ENCODE data around the gene SLC5A10.

SLC5A10 gene

DNA sequence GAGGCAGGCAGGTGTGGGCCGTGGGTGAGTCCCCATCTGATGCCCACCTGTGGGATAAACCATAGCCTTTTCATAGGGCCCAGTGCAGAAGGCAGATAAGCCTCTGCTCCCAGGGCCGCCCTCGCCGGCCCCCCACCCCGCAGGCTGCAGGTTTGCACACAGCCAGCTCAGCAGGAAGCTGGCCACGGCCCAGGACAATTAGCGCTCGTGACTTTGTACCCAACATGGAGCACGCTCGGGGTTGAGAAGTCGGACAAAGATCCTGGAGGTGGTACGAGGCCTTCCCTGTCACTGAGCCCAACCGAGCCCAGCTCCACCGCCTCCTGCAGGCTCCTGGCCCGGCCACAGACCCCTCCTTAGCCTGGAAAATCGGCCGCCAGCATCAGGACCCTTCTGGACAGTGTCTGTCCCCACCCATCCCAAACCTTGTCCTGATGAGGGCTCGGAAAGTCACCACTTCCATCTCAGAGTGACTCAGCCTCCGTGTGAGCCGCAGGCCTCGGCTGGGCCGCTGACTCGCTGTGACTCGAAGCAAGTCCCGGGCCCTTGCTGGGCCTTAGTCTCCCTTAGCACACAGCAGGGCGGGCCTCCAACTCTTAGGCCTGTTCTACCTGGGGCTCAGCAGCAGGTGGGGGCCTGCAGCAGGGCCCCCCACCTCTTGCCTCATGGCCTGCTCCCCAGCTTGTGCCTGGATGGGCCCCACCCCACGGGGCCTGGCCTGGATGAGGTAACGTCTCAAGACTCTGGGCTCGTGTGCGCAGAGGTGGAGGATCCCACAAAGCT is 29.9 kb downstream of the SLC5A10 start:
- TF ChIP-seq, protein P1, sequence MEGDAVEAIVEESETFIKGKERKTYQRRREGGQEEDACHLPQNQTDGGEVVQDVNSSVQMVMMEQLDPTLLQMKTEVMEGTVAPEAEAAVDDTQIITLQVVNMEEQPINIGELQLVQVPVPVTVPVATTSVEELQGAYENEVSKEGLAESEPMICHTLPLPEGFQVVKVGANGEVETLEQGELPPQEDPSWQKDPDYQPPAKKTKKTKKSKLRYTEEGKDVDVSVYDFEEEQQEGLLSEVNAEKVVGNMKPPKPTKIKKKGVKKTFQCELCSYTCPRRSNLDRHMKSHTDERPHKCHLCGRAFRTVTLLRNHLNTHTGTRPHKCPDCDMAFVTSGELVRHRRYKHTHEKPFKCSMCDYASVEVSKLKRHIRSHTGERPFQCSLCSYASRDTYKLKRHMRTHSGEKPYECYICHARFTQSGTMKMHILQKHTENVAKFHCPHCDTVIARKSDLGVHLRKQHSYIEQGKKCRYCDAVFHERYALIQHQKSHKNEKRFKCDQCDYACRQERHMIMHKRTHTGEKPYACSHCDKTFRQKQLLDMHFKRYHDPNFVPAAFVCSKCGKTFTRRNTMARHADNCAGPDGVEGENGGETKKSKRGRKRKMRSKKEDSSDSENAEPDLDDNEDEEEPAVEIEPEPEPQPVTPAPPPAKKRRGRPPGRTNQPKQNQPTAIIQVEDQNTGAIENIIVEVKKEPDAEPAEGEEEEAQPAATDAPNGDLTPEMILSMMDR (conservative IDR thresholded peaks at IDR 0.05; ENCODE audit: low read depth, low read length): no peak
- H3K4me3 ChIP-seq (ENCODE audit: low read depth, low read length): no peak overlapping the region
- DNase-seq (ENCODE audit: low read depth): peak; percentile 67

DNA sequence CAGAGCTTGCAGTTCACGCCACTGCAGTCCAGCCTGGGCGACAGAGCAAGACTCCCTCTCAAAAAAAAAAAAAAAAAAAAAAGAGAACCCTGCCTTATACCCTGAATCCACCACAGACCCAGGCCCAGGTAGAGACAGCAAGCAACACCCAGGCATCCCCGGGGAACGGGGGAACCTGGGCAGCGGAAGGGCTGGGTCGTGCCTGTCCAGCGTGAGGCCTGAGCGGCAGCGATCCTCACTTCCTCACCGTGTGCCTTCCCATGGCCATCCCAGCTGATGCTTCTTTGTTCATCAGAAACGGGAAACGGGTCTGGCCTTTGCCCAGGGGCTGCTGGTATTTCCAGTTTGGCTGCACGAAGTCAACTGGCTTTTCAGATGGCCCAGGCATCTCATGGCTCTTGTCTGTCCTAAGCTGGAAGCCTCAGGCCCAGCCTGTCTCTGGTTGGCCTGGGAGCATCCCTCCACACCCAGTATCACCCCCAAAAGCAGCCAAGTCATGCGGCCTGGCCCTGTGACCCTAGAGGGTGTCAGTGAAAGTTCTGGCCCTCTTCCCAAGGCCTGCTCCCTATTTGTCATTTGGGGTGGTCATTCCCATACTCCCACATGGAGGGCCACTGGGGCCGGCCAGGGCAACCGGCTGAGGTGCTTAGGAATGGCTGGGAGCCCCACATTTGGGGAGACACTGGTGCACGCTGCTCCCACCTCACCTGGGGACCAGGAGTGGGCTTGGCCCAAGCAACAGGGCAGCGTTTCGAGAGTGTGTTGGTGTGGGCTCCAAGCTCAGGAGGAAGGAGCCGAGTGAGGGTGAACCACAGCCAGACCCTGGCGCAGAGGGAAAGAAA is 32.5 kb downstream of the SLC5A10 start:
- TF ChIP-seq, protein P1 (conservative IDR thresholded peaks at IDR 0.05; ENCODE audit: low read depth, low read length): no peak
- no peak for DNase-seq (ENCODE audit: low read depth)
- no peak overlapping the region for H3K4me3 ChIP-seq (ENCODE audit: low read depth, low read length)

DNA sequence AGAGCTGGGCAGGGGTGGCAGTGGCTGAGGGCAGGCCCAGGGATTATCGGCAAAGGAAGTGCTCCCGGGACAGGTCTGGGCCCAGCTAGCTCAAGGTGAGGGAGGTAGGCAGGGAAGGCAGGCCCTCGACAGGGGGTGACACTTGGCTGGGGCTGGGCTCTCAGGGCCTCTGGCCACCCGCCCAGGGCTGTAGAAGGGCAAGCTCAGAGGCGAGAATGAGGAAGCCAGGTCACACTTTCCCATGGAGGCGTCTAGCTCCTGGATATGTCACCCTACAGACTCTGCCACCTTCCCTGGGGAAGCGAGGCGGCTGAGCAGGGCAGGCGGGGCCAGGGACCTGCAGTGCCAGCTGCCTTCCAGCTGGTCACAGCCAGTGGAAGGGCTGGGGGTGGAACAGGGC is 33.5 kb downstream of the SLC5A10 start:
- no peak for DNase-seq (ENCODE audit: low read depth)
- H3K4me3 ChIP-seq (ENCODE audit: low read depth, low read length): no peak overlapping the region
- TF ChIP-seq, protein P1 (conservative IDR thresholded peaks at IDR 0.05; ENCODE audit: low read depth, low read length): no peak

DNA sequence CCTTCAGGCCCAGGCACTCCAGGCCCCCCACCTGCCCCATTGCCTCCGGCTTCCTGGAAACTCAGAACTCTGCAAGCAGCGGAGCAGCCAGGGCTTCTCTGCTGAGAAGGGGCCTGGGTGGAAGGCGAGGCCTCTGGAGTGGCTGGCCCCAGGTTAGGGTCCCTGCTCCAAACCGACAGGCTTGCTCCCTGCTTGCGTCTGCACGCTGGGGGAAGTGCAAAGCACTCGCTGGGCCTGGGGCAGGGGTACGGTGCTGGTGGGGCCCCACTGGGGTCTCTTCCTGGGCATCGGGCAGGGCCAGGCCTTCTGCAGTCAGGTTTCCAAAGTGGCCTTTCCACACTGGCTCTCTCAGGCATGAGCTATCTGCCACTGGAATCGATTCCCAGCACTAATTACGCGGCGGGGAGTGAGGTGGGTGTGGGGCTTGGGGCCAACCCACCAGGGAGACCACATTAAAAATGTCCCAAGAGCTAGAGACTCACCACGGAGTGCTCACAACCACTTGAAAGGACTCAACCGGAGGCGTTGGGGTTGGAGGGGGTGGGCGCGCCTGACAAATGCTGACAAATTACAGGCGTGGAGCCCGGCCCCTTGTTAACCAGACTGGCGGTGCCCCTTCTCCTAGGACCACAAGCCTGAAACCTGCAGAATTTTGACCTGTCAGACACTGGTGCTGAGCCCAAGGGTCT is 34.7 kb downstream of the SLC5A10 start:
- H3K4me3 ChIP-seq (ENCODE audit: low read depth, low read length): no peak overlapping the region
- TF ChIP-seq, protein P1 (conservative IDR thresholded peaks at IDR 0.05; ENCODE audit: low read depth, low read length): no peak
- DNase-seq (ENCODE audit: low read depth): no peak

DNA sequence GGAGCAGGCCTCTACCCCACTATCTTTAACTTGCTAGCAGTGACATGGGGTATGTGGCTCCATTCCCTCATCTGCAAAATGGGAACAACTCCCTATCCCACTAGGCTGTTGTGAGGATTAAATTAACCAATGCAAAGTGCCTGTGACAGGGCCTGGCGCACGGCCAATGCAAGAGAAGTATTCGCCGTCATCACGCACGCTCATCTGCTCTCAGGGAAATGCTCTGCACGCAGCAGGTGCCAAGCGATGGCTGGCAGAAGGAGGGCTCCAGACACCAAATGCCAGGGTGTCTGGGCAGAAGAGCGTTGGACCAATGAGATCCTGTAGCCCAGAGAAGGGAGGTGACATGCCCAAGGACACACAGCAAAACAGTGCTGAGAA is 35.3 kb downstream of the SLC5A10 start:
- no peak for DNase-seq (ENCODE audit: low read depth)
- TF ChIP-seq, protein P1 (conservative IDR thresholded peaks at IDR 0.05; ENCODE audit: low read depth, low read length): no peak
- H3K4me3 ChIP-seq (ENCODE audit: low read depth, low read length): no peak overlapping the region

DNA sequence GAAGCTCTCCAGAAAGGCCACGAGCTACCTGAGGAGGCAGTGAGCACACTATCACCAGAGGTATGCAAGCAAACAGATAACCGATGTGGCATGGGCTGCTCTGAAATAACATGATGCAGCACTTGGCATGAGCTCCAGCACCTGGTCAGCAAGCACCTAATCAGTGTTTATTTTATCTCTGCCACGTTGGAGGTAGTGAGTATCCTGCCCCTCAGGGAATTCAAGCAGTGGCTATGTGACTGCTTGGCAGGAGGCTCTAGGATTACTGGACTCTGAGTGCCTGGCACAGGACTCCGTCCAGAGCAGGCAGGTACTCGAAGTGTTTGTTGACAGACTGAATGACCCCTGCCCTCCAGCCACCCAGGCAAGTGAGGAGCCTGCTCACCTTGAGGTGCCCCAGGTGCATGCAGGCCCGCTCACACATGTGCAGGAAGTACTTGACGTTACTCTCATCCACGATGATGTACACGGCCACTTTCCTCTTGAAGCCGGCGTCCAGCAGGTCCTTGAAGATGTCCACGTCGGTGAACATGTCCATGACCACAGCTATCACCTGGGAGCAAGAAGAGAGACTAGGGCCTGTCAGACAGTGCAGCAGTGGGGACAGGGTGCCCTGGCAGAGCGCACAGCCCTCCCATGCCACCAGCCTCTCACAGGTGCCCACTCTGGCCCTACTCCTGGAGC is 36.0 kb downstream of the SLC5A10 start:
- TF ChIP-seq, protein P1 (conservative IDR thresholded peaks at IDR 0.05; ENCODE audit: low read depth, low read length): no peak

More for the DNA sequence above, 36.0 kb downstream of the SLC5A10 start:
- H3K4me3 ChIP-seq (ENCODE audit: low read depth, low read length): no peak overlapping the region
- DNase-seq (ENCODE audit: low read depth): no peak

All from choroid plexus epithelial cell (primary cell).